Activated T-cell treated with anti-CD3 and anti-CD28 coated beads for 48 hours (primary cell): Measurements from ENCODE around the gene ZNF441.
A peak's percentile ranks its signal among the peaks of the same experiment; 100 is the strongest.
"Not testable (repeated sequence)": the region's sequence is repeated elsewhere in the genome, so short reads cannot be mapped to it uniquely, and the experiment has no call there.

Source experiments
- DNase-seq: peaks from one replicate; pipeline ENCODE4 v3.0.0-alpha.2; 2020; ENCODE audit warnings: low read depth

Gene ZNF441

DNA sequence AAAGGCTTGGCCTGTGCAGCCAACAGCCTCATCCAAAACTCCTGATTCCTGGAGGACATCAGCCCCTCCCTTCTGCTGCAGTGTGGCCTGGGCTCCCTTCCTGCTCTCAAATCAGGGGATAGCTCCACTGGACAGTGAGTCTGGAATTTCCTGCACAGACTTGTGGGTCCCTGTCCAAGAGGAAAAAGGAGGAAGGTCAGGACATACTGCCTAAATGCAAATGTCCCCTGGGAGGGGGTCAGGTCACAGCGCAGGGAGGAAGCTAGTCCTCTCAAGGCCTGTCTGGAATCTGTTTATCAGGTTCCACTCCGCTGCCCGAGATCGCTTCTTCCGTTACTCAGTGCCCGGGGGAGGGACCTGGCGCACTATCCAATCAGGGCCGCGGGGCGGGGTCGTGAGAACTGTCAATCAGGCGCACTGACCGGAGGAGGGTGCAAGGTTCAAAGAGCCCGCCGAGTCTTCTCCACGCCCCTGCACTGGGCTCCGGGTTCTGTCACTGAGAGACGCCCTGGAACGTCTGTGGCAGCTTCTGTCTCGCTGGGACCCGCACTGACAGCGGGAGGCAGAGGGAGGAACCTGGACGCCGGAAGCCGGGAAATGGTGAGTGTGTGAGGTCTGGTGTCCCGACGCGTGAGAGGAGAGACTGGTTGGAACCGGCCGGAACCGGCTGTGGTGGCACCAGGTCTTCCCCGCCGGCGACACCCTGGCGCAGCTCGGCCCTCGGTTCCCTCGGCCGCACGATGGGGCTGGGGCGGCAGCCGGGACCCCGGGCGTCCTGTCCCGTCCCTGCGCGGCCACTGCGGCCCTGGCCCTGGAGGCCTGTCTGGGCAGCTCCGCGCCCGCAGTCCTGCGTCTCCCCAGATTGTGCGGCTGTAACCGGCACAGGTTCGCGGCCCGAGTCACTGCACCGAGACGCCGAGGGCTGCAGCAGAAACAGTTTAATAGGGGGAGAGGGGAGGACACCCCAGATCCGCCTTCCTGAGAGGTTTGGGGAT, at the start of gene ZNF441:
ZNF441 (plus strand) TSS at position 404 of the 995 bp plus-strand sequence; CDS start at position 598, 194 bp downstream.
- DNase-seq: peak; percentile 93

DNA sequence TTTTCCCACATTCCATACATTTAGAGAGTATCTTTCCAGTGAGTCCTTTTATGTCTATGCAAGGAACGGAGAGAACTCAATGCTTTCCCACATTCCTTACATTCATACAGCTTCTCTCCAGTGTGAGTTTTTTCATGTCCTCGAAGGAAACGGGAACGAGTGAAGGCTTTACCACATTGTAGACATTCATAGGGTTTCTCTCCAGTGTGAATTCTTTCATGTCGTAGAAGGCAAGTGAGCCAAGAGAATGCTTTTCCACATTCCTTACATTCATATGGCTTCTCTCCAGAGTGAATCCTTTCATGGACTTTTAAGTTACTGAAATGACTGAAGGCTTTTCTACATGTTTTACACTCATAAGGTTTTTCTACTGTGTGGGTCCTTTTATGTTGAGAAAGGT, 45.1 kb upstream of the ZNF441 start:
- DNase-seq: no peak

DNA sequence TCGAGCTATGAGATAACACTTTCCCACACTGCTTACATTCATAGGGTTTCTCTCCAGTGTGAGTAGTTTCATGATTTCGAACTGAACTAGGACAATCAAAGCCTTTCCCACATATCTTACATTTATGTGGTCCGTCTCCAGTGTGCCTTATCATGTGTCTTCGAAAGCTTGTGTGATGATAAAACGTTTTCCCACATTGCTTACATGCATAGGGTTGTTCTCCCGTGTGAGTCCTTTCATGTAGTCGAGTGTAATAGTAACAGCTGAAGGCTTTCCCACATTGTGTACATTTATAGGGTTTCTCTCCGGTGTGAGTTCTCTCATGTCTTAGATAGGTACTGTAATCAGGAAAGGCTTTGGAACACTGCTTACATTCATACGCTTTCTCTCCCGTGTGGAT, 44.4 kb upstream of the ZNF441 start:
- no peak for DNase-seq

DNA sequence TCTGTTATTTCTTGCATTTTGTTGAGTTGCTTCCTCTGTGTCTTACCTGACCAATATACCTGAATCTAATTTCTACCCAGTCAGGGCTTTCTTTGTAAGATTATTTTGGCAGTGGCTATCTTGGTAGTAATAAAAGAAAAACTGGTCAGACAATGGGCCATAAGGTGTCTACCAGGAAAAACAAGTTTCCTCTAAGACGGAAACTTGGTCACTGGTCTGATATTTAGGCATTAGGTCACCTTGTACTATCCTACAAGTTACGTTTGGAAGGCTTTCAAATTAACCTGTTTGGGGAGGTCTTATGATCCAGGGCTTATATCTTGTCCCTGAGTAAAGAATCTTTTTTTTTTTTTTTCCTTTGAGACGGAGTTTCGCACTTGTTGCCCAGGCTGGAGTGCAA, 37.2 kb upstream of the ZNF441 start:
- DNase-seq: no peak

DNA sequence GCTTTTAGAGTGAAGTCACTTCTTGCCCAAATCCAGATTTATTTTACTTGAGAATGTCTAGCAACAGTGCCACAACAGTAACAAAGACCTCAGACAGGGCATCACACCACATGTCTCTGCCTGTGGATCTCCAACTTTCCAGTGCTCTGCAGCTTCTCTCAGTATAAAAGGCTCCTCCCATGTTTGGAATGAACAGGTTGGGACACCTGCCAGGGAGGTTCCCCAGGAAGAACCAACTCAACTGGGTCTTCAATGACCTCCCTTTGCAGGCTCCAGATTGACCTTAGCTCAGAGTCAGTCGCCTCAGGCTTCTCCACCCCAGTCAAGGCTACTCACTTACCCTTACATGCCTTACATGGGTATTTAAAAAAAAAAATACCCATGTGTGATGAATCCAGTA, 31.4 kb upstream of the ZNF441 start:
- no peak for DNase-seq

DNA sequence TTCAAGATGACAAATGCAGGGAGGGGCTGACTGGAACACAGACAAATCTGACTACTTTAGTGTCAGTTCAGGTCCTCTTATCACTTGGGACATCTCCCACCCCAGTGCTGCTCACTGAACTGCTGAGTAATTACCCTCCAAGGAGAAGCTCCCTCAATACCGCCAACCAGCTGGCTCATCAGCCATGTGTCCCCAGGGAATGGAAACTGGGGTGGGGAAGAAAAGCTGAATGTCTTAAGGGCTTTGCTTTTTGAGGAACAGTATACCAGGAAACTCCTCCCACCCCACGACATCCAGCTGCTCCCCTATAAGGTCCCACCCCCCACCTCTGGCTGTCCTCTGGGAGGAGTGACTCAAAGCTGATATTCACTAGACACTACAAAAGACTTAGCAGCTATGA, 30.1 kb upstream of the ZNF441 start:
- DNase-seq: peak; percentile 6

DNA sequence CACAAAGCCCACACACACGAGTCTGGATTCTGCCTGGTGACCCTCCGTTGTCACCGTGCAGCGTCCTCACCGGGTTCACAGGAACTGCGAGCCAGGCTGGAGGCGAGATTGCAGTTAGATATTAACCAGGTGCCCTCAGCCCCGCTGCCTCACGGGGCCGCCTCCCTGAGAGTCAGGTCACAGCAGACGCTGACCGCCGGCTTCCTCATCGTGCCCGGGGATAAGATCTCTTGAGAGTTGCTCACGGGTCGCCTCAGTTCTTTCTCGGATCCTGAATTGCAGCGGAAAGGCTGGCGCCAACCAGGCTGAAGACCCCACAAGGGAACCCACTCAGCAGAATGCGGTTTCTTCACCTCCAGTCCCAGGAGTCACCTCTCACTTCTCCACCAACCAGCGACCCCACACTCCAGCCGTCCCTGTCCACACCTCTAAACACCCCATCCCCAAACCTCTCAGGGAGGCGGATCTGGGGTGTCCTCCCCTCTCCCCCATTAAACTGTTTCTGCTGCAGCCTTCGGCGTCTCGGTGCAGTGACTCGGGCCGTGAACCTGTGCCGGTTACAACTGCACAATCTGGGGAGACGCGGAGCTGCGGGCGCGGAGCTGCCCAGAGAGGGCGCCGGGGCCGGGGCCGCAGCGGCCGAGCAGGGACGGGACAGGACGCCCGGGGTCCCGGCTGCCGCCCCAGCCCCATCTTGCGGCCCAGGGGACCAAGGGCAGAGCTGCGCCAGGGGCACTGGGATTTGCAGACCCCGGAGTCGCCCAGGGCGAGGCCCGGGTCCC, 28.6 kb upstream of the ZNF441 start:
- DNase-seq: peak; percentile 30

DNA sequence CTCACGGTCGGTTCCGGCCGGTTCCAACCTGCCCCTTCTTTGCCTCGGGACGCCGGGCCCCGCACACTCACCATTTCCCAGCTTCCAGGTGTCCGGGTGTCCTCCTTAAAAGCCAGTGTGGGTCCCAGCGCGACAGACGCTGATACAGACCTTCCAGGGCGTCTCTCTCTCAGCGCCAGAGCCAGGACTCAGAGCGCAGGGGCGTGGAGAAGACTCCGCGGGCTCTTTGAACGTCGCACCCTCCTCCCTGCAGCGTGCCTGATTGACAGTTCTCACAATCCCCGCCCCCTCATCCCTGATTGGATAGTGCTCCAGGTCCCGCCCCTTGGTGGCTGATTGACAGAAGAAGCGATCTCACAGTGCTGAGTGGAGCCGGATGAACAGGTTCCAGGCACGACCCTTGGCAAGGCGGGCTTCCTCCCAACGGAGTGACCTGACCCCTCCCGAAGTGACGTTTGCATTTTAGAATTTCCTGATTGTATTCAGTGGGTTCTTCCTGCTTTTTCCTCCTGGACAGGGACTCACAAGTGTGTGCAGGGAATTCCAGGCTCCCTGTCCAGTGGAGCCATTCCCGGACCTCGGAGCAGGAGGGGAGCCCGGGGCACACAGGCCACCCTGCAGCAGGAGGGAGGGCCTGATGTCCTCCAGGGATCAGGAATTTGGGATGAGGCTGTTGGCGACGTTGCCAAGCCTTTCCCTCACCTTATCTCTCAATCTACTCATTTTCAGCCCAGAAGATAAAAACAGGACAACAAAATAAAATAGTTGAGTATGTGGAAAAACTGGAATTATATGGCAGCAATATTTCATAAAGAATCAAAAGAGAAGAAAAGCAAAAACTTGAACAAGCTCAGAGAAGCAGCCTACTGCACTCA, 27.8 kb upstream of the ZNF441 start, which contains the start of gene ZNF823:
ZNF823 (minus strand) TSS at position 201 of the 875 bp plus-strand sequence; CDS start at position 74, 127 bp downstream.
- DNase-seq: peak; percentile 96

DNA sequence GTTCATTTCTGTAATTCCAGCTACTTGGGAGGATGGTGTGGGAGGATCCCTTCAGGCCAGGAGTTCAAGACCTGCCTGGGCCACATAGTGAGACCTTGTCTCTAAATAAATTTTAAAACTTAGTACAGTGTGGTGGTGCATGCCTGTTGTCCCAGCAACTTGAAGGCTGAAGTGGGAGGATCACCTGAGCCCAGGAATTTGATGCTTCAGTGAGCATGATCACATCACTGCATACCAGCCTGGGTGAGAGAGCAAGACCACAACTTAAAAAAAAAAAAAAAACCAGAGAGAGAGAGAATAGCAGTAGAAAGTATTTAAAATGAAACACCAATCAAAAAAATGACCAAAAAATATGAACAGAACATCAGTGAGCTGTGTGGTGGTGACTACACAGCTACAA, 20.9 kb upstream of the ZNF441 start:
- DNase-seq: no peak

DNA sequence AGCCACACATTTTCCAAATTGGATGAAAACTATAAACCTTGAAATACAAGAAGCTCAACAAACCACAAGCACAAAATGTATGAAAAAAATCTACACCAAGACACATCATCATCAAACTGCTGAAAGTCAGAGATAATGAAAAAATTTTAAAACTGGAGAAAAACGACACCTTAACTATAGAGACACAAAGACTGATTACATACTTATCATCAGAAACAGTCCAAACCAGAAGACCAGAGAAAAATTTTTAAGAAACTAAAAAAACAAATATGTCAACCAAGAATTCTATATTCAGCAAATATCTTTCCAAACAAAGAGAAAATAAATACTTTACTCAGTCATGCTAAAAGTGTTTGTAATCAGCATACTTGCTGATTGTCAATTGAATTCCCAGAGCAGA, 19.5 kb upstream of the ZNF441 start:
- DNase-seq: no peak

DNA sequence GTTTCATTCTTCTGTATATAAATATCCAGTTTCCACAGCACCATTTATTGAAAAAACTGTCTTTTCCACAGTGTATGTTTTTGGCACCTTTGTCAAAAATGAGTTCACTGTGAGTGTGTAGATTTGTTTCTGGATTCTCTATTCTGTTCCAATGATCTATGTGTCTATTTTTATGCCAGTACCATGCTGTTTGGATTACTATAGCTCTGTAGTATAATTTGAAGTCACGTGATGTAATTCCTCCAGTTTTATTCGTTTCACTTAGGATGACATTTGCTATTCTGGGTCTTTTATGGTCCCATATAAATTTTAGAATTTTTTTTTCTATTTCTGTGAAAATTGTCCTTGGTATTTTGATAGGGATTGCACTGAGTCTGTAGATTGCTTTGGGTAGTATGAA, 17.0 kb upstream of the ZNF441 start:
- no peak for DNase-seq

DNA sequence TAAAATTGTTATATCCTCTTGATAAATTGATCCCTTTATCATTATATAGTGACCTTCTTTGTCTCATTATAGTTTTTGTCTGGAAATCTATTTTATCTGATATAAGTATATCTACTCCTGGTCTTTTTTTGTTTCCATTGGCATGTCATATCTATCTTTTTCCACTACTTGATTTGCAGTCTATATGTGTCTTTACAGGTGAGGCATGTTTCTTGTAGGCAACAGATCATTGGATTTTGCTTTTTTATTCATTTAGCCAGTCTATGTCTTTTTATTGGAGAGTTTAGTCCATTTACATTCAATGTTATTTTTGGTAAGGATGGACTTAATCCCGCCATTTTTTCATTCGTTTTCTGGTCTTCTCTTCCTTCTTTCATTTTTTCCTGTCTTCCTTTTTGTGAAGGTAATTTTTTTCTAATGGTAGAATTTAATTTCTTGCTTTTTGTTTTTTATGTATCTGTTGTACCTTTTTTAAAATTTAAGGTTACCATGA, 14.5 kb upstream of the ZNF441 start:
- no peak for DNase-seq

DNA sequence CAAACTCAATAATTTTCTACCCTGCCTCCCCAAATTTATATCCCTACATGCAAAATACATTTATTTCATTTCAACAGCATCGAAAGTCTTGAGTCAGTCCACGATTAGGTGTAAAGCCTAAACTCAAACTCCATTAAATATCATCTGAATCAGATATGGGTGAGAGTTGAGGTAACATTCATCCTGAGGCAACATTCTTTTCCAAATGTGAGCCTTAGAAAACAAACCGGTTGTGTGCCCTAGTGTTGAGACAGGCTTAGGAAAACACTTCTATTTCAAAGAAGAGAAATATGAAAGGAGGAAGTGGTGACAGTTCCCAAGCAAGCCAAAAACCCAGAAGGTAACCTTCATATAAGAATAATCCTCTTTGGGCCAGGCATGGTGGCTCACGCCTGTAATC, 12.1 kb upstream of the ZNF441 start:
- DNase-seq: no peak

DNA sequence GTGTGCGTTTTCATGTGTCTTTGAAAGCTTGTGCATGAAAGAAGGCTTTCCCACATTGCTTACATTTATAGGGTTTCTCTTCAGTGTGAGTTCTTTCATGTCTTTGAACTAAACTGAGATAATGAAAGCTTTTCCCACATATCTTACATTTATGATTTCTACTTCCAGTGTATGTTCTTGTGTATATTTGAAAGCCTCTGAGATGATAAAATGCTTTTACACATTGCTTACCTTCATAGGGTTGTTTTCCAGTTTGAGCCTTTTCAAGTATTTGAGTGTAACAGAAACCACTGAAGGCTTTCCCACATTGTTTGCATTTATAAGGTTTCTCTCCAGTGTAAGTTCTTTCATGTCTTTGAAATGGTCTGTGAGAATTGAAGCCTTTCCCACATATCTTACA, 9.8 kb upstream of the ZNF441 start:
- no peak for DNase-seq

DNA sequence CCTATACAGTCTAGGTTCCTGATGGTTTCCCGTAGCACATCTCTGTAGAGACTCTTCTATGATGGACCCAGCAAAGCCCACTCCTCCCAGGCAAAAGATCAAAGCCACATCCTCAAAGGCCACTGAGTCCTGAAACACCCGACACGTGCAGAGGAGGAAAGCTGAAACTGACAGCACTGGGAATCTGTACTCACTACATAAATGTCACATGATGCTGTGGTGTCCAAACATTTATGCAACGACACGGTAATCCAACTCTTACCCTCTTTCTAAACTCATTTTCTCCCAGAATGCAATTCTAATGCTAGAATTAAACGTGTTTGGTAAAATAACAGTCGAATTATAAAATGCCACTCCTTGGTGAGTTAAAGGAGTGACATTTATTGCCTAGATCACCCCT, 7.0 kb upstream of the ZNF441 start:
- no peak for DNase-seq

DNA sequence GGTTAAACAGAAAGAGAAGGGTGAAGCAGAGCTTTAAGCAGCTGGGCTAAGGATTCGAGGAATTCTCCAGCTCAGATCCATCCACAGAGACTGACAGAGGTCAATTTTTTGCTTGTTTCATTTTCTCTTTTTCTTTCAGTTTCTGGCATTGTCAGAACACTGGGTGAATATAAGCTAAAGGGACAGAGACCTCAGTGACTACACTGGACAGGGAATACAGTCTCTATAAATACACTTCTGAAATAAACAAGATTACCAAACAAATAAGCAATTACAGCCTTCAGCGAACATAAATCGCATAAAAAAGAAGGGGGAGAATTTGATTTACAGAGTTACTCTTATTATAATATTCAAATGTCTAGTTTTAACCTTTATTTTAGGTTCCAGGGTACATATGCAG, 3.7 kb upstream of the ZNF441 start:
- DNase-seq: no peak

DNA sequence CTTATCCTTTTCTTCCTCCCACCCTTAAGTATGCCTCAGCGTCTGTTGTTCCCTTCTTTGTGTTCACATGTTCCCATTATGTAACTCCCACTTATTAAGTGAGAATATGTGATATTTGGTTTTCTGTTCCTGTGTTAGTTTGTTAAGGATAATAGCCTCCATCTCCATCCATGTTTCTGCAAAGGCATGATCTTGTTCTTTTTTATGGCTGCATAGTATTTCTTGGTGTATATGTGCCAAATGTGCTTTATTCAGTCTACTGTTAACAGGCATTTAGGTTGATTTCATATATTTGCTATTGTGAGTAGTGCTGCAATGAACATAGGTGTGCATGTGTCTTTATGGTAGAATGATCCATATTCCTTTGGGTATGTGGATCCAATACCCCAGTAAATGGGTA, 3.2 kb upstream of the ZNF441 start:
- DNase-seq: no peak

DNA sequence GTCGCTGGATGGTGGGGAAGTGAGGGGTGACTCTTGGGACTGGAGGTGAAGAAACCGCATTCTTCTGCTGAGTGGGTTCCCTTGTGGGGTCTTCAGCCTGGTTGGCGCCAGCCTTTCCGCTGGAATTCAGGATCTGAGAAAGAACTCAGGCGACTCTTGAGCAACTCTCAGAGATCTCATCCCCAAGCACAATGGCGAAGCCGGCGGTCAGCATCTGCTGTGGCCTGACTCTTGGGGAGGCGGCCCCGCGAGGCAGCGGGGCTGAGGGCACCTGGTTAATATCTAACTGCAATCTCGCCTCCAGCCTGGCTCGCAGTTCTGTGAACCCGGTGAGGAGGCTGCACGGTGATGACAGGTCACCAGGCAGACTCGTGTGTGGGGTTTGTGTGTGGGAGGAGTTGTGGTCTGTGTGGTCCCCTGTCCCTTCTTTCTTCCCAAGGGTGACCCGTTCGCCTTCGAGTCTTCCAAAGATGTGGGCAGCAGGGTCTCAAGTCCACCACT, 883 bp downstream of the ZNF441 start:
- DNase-seq: peak; percentile 13

DNA sequence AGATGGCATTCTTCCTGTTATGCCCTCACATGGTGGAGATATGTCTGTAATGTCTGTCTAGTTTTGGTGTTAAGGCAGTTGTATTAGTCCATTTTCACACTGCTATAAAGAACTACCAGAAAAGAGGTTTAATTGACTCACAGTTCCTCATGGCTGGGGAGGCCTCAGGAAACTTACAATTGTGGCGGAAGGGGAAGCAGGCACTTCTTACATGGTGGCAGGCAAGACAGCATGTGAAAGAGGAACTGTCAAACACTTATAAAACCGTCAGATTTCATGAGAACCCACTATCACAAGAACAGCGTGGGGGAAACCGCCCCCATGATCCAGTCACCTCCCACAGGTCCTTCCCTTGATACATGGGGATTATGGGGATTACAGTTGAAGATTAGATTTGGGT, 3.2 kb downstream of the ZNF441 start:
- no peak for DNase-seq

DNA sequence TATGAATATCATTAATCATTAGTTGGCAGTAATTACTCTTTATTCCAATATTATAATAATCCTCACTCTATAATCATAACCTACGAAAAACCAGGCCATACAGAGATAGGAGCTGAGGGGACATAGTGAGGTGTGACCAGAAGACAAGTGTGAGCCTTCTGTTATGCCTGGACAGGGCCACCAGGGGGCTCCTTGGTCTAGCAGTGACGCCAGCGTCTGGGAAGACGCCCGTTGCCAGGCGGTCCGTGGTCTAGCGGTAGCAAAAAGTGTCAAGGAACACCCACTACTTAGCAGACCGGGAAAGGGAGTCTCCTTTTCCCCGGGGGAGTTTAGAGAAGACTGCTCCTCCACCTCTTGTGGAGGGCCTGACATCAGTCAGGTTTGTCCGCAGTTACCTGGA, 4.7 kb downstream of the ZNF441 start:
- DNase-seq: not testable (repeated sequence)

DNA sequence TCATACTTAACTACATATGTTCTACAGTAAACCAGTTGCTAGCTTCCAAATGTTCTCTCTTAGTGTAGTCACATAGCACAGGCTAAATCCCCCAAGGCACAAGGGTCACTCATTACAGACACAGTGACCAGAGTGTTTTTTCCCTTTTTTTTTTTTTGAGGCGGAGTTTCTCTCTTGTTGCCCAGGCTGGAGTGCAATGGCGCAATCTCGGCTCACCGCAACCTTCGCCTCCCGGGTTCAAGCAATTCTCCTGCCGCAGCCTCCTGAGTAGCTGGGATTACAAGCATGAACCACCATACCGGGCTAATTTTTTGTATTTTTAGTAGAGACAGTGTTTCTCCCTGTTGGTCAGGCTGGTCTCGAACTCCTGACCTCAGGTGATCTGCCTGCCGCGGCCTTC, 9.9 kb downstream of the ZNF441 start:
- DNase-seq: not testable (repeated sequence)
